Adipocyte (in vitro differentiated cells): Measurements from ENCODE around the gene TMEM170B.

Experiments used
- DNase-seq: peaks from one replicate; pipeline ENCODE4 v3.0.0-alpha.2; 2015; ENCODE audit warnings: low read depth
- H3K27me3 ChIP-seq: replicated peaks from 2 replicates; pipeline ENCODE4 v1.7.0; 2013; ENCODE audit warnings: mild to moderate bottlenecking, low read length, moderate library complexity; ENCODE audit not compliant: control insufficient read depth, insufficient read depth
- H3K36me3 ChIP-seq: 2 replicates; pipeline ENCODE4 v1.7.0; 2013; ENCODE audit warnings: low read length, mild to moderate bottlenecking, moderate library complexity; ENCODE audit not compliant: control insufficient read depth, insufficient read depth, severe bottlenecking
- H3K4me1 ChIP-seq: 2 replicates; pipeline ENCODE4 v1.7.0; 2013; ENCODE audit warnings: mild to moderate bottlenecking, low read length, moderate library complexity; ENCODE audit not compliant: control insufficient read depth, insufficient read depth
- H3K4me3 ChIP-seq: 2 replicates; pipeline ENCODE4 v1.7.0; 2013; ENCODE audit warnings: mild to moderate bottlenecking, low read length, moderate library complexity
- H3K9ac ChIP-seq: 2 replicates; pipeline ENCODE4 v1.7.0; 2013; ENCODE audit warnings: mild to moderate bottlenecking, low read length, moderate library complexity
- H3K9me3 ChIP-seq: 2 replicates; pipeline ENCODE4 v1.7.0; 2013; ENCODE audit warnings: mild to moderate bottlenecking, low read length, moderate library complexity; ENCODE audit not compliant: control insufficient read depth

TMEM170B gene

GRCh38 chr6:11622156-11622555, 84.6 kb downstream of the TMEM170B start:
- no peak overlapping the region for H3K4me3 ChIP-seq
- H3K36me3 ChIP-seq, result no peaks in the 10 kb centered on the region
- no peak overlapping the region for H3K9ac ChIP-seq

GRCh38 chr6:11623272-11623671, 85.7 kb downstream of the TMEM170B start:
- no peak overlapping the region for H3K9ac ChIP-seq
- no peaks in the 10 kb centered on the region for H3K36me3 ChIP-seq
- H3K9me3 ChIP-seq, result peaks cover 4% of the 10 kb centered on the region
- no peak overlapping the region for H3K4me3 ChIP-seq
- no peak for DNase-seq
- H3K27me3 ChIP-seq, result peaks cover 5% of the 10 kb centered on the region
- H3K4me1 ChIP-seq, result peaks cover 3% of the 10 kb centered on the region

More at GRCh38 chr6:11622156-11622555, 84.6 kb downstream of the TMEM170B start:
- DNase-seq, result no peak
- H3K4me1 ChIP-seq, result peaks cover 3% of the 10 kb centered on the region
- H3K9me3 ChIP-seq, result peaks cover 4% of the 10 kb centered on the region
- no peaks in the 10 kb centered on the region for H3K27me3 ChIP-seq

GRCh38 chr6:11625302-11625701, 87.8 kb downstream of the TMEM170B start:
- no peaks in the 10 kb centered on the region for H3K36me3 ChIP-seq
- peaks cover 5% of the 10 kb centered on the region for H3K27me3 ChIP-seq
- H3K4me3 ChIP-seq, result no peak overlapping the region
- H3K9me3 ChIP-seq, result peaks cover 4% of the 10 kb centered on the region
- DNase-seq, result no peak
- H3K9ac ChIP-seq, result no peak overlapping the region
- peaks cover 3% of the 10 kb centered on the region for H3K4me1 ChIP-seq

- H3K27me3 ChIP-seq, result peaks cover 5% of the 10 kb centered on the region
- H3K4me1 ChIP-seq, result peaks cover 3% of the 10 kb centered on the region
- no peak overlapping the region for H3K9ac ChIP-seq
- no peak overlapping the region for H3K4me3 ChIP-seq
- H3K9me3 ChIP-seq, result peaks cover 4% of the 10 kb centered on the region
- no peak for DNase-seq
- no peaks in the 10 kb centered on the region for H3K36me3 ChIP-seq
Observed at GRCh38 chr6:11626356-11626755, 88.8 kb downstream of the TMEM170B start.

GRCh38 chr6:11628562-11628961, 91.0 kb downstream of the TMEM170B start:
- Histone ChIP-seq H3K4me1 (peaks cover 3% of the 10 kb centered on the region), H3K9me3 (peaks cover 4% of the 10 kb centered on the region), H3K9ac (no peak overlapping the region), H3K36me3 (no peaks in the 10 kb centered on the region), H3K4me3 (no peak overlapping the region), H3K27me3 (peaks cover 5% of the 10 kb centered on the region)
- DNase-seq, result no peak

GRCh38 chr6:11631008-11631407, 93.5 kb downstream of the TMEM170B start:
- H3K36me3 ChIP-seq, result no peaks in the 10 kb centered on the region
- no peaks in the 10 kb centered on the region for H3K4me1 ChIP-seq
- H3K9me3 ChIP-seq, result no peaks in the 10 kb centered on the region
- no peak for DNase-seq
- no peak overlapping the region for H3K9ac ChIP-seq
- peaks cover 5% of the 10 kb centered on the region for H3K27me3 ChIP-seq
- H3K4me3 ChIP-seq, result no peak overlapping the region

- Histone ChIP-seq H3K4me3 (no peak overlapping the region), H3K9ac (no peak overlapping the region), H3K9me3 (no peaks in the 10 kb centered on the region), H3K4me1 (no peaks in the 10 kb centered on the region), H3K36me3 (no peaks in the 10 kb centered on the region), H3K27me3 (peaks cover 5% of the 10 kb centered on the region)
- DNase-seq, result no peak
Observed at GRCh38 chr6:11631539-11631938, 94.0 kb downstream of the TMEM170B start.

- H3K36me3 ChIP-seq, result no peaks in the 10 kb centered on the region
- DNase-seq, result peak; percentile 44
- peaks cover 5% of the 10 kb centered on the region for H3K27me3 ChIP-seq
- no peaks in the 10 kb centered on the region for H3K9me3 ChIP-seq
- H3K4me3 ChIP-seq, result no peak overlapping the region
- no peak overlapping the region for H3K9ac ChIP-seq
- H3K4me1 ChIP-seq, result no peaks in the 10 kb centered on the region
Observed at GRCh38 chr6:11632231-11632630, 94.7 kb downstream of the TMEM170B start.

GRCh38 chr6:11632795-11633511, 95.4 kb downstream of the TMEM170B start:
- peak; percentile 25 for DNase-seq
- H3K9me3 ChIP-seq, result no peaks in the 10 kb centered on the region
- H3K4me3 ChIP-seq, result no peak overlapping the region
- no peaks in the 10 kb centered on the region for H3K4me1 ChIP-seq
- no peak overlapping the region for H3K9ac ChIP-seq
- no peaks in the 10 kb centered on the region for H3K36me3 ChIP-seq
- H3K27me3 ChIP-seq, result peaks cover 1% of the 10 kb centered on the region
